IMR-90 (cell line): Measurements from ENCODE around the gene DCDC2. TPM values are rescaled to one million over a fixed set of nuclear protein-coding genes. Genes with fewer than 3 reads are reported as not detected.

Experiments used
- ATAC-seq: fragments of 200-7000 bp; cut with Tn5 transposase; 2 replicates; pipeline ENCODE4 v1.9.1; 2020; ENCODE audit warnings: low read depth, mild to moderate bottlenecking, moderate library complexity
- BruUV-seq: library from RNA; stranded (reverse); fragments of 400-500 nt; replicated peaks from 2 replicates; lab custom pipeline; 2021; lab: Mats Ljungman, UMichigan
- CTCF ChIA-PET: fragments of 300-600 bp; formaldehyde crosslinking; extraction: SDS; loops from one replicate; lab custom pipeline; 2021; ENCODE audit warnings: antibody characterized with exemption; lab: Yijun Ruan, JAX
- POLR2A ChIA-PET: fragments of 300-600 bp; sonication (Branson Sonifier 250); formaldehyde crosslinking; loops from one replicate; lab custom pipeline; 2022; ENCODE audit warnings: antibody characterized with exemption; ENCODE audit not compliant: unreplicated experiment; lab: Charles Lee
- DNase-seq: peaks from one replicate; pipeline ENCODE4 v3.0.0; 2013
- H2AFZ ChIP-seq: replicated peaks from 2 replicates; pipeline ENCODE3; 2013; ENCODE audit warnings: low read length, mild to moderate bottlenecking; ENCODE audit not compliant: poor library complexity
- H2AK5ac ChIP-seq: 2 replicates; pipeline ENCODE4 v1.6.1; 2013; ENCODE audit warnings: low read depth, low read length, inconsistent platforms
- H2AK9ac ChIP-seq: replicated peaks from 2 replicates; pipeline ENCODE3; 2013; ENCODE audit warnings: mild to moderate bottlenecking, low read depth, low read length, moderate library complexity; ENCODE audit not compliant: poor library complexity
- H2BK120ac ChIP-seq: 2 replicates; pipeline ENCODE4 v1.6.1; 2013; ENCODE audit warnings: low read depth, low read length, inconsistent platforms
- H2BK15ac ChIP-seq: 3 replicates; pipeline ENCODE4 v1.6.1; 2013; ENCODE audit warnings: low read depth, low read length, inconsistent platforms
- H2BK20ac ChIP-seq: 2 replicates; pipeline ENCODE4 v1.6.1; 2013; ENCODE audit warnings: low read depth, mild to moderate bottlenecking, inconsistent platforms, low read length, moderate library complexity
- H2BK5ac ChIP-seq: 2 replicates; pipeline ENCODE4 v1.6.1; 2013; ENCODE audit warnings: mild to moderate bottlenecking, low read depth, low read length, inconsistent platforms; ENCODE audit not compliant: poor library complexity, severe bottlenecking
- H3K14ac ChIP-seq: replicated peaks from 2 replicates; pipeline ENCODE4 v1.6.1; 2013; ENCODE audit warnings: low read depth, low read length, inconsistent platforms
- H3K18ac ChIP-seq: 2 replicates; pipeline ENCODE4 v1.6.1; 2013; ENCODE audit warnings: low read depth, low read length, control low read depth
- H3K23ac ChIP-seq: 2 replicates; pipeline ENCODE4 v1.6.1; 2013; ENCODE audit warnings: low read depth, low read length, inconsistent platforms
- H3K27ac ChIP-seq: 2 replicates; pipeline ENCODE4 v1.5.1; 2013; ENCODE audit warnings: mild to moderate bottlenecking, control low read depth, low read length; ENCODE audit not compliant: insufficient read depth
- H3K27me3 ChIP-seq: 2 replicates; pipeline ENCODE4 v1.6.1; 2013; ENCODE audit warnings: low read length; ENCODE audit not compliant: control insufficient read depth, insufficient read depth
- H3K36me3 ChIP-seq: 2 replicates; pipeline ENCODE4 v1.6.1; 2013; ENCODE audit warnings: low read length, mixed read lengths; ENCODE audit not compliant: control insufficient read depth, insufficient read depth
- H3K4ac ChIP-seq: 2 replicates; pipeline ENCODE4 v1.6.1; 2013; ENCODE audit warnings: low read depth, low read length, inconsistent platforms
- H3K4me1 ChIP-seq: 2 replicates; pipeline ENCODE4 v1.6.1; 2013; ENCODE audit warnings: low read length, mixed read lengths; ENCODE audit not compliant: control insufficient read depth, insufficient read depth
- H3K4me2 ChIP-seq: 2 replicates; pipeline ENCODE4 v1.6.1; 2013; ENCODE audit warnings: low read depth, mild to moderate bottlenecking, control low read depth, low read length, moderate library complexity
- H3K4me3 ChIP-seq: 2 replicates; pipeline ENCODE4 v1.5.1; 2013; ENCODE audit warnings: low read depth, mild to moderate bottlenecking, control low read depth, low read length, moderate library complexity; ENCODE audit not compliant: insufficient read depth
- H3K56ac ChIP-seq: 2 replicates; pipeline ENCODE4 v1.6.1; 2013; ENCODE audit warnings: low read length, inconsistent platforms; ENCODE audit not compliant: insufficient read depth; ENCODE audit errors: extremely low read depth
- H3K79me1 ChIP-seq, 2 experiments: 2 replicates each; pipeline ENCODE4 v1.6.1; 2013; ENCODE audit warnings: low read length in 2 of 2, inconsistent platforms in 1 of 2, low read depth in 1 of 2
- H3K9ac ChIP-seq: 2 replicates; pipeline ENCODE4 v1.6.1; 2013; ENCODE audit warnings: low read depth, low read length, control low read depth
- H3K9me1 ChIP-seq: 2 replicates; pipeline ENCODE4 v1.6.1; 2013; ENCODE audit warnings: low read length, inconsistent platforms; ENCODE audit not compliant: insufficient read depth
- H3K9me3 ChIP-seq: 2 replicates; pipeline ENCODE4 v1.6.1; 2013; ENCODE audit warnings: low read length; ENCODE audit not compliant: control insufficient read depth, insufficient read depth
- H4K20me1 ChIP-seq: 2 replicates; pipeline ENCODE4 v1.6.1; 2013; ENCODE audit warnings: low read length, inconsistent platforms; ENCODE audit not compliant: insufficient read depth
- H4K5ac ChIP-seq: 2 replicates; pipeline ENCODE4 v1.6.1; 2013; ENCODE audit warnings: mild to moderate bottlenecking, low read depth, low read length, control low read depth
- H4K8ac ChIP-seq, 2 experiments: 2 replicates each; pipeline ENCODE4 v1.6.1; 2013; ENCODE audit warnings: low read depth in 2 of 2, low read length in 2 of 2, control low read depth in 1 of 2, inconsistent platforms in 1 of 2
- H4K91ac ChIP-seq: 2 replicates; pipeline ENCODE4 v1.6.1; 2013; ENCODE audit warnings: low read depth, low read length, inconsistent platforms; ENCODE audit not compliant: insufficient read depth
- BHLHE40 ChIP-seq: fragments of 150-350 bp; IDR thresholded peaks from 2 replicates; pipeline ENCODE4 v1.6.1; 2016; ENCODE audit warnings: mild to moderate bottlenecking, low read depth, low read length
- CEBPB ChIP-seq: IDR thresholded peaks from 2 replicates; pipeline ENCODE4 v1.6.1; 2012; ENCODE audit warnings: low read depth, low read length, improper control_type of control experiment
- CHD1 ChIP-seq: IDR thresholded peaks from 2 replicates; pipeline ENCODE4 v1.6.1; 2012; ENCODE audit warnings: low read depth, low read length, improper control_type of control experiment
- CTCF ChIP-seq: conservative IDR thresholded peaks from 2 replicates; pipeline ENCODE4 v1.5.1; 2012; ENCODE audit warnings: mild to moderate bottlenecking, low read depth, low read length, improper control_type of control experiment
- ELK1 ChIP-seq: fragments of 150-350 bp; IDR thresholded peaks from 2 replicates; pipeline ENCODE4 v1.6.1; 2016; ENCODE audit warnings: low read depth, mild to moderate bottlenecking, low read length, moderate library complexity, borderline replicate concordance
- FOS ChIP-seq: fragments of 150-350 bp; IDR thresholded peaks from 2 replicates; pipeline ENCODE4 v1.6.1; 2016; ENCODE audit warnings: low read depth, low read length
- MAFK ChIP-seq: IDR thresholded peaks from 2 replicates; pipeline ENCODE4 v1.6.1; 2012; ENCODE audit warnings: low read depth, low read length, improper control_type of control experiment
- MAZ ChIP-seq: IDR thresholded peaks from 2 replicates; pipeline ENCODE4 v1.6.1; 2012; ENCODE audit warnings: low read depth, mild to moderate bottlenecking, low read length, improper control_type of control experiment, moderate library complexity, borderline replicate concordance
- MXI1 ChIP-seq: IDR thresholded peaks from 2 replicates; pipeline ENCODE4 v1.6.1; 2012; ENCODE audit warnings: low read depth, mild to moderate bottlenecking, low read length, moderate library complexity, borderline replicate concordance
- NFE2L2 ChIP-seq: fragments of 150-350 bp; IDR thresholded peaks from 2 replicates; pipeline ENCODE4 v1.6.1; 2016; ENCODE audit warnings: low read depth, mild to moderate bottlenecking, low read length
- POLR2A ChIP-seq: IDR thresholded peaks from 2 replicates; pipeline ENCODE4 v1.6.1; 2012; ENCODE audit warnings: mild to moderate bottlenecking, low read depth, low read length
- RAD21 ChIP-seq: IDR thresholded peaks from 2 replicates; pipeline ENCODE4 v1.6.1; 2012; ENCODE audit warnings: low read length, improper control_type of control experiment
- RCOR1 ChIP-seq: IDR thresholded peaks from 2 replicates; pipeline ENCODE4 v1.6.1; 2012; ENCODE audit warnings: mild to moderate bottlenecking, low read length, improper control_type of control experiment; ENCODE audit not compliant: insufficient replicate concordance
- RFX5 ChIP-seq: IDR thresholded peaks from 2 replicates; pipeline ENCODE4 v1.8.0; 2012; ENCODE audit warnings: low read depth, mild to moderate bottlenecking, low read length, moderate library complexity
- SMC3 ChIP-seq: fragments of 150-350 bp; IDR thresholded peaks from 2 replicates; pipeline ENCODE4 v1.6.1; 2016; ENCODE audit warnings: low read depth, mild to moderate bottlenecking, antibody characterized with exemption, low read length, moderate library complexity
- USF2 ChIP-seq: fragments of 150-350 bp; IDR thresholded peaks from 2 replicates; pipeline ENCODE4 v1.6.1; 2017; ENCODE audit warnings: mild to moderate bottlenecking, antibody characterized with exemption, low read length, low read depth
- WGBS, 2 experiments: methylation state at CpG; one replicate each; pipeline versions ENCODE4 v1.1.5 to v1.1.7; 2013; ENCODE audit warnings: missing lambda C conversion rate in 2 of 2; ENCODE audit not compliant: insufficient read length in 1 of 2; ENCODE audit errors: extremely low coverage in 2 of 2; 5-methylcytosine and 5-hydroxymethylcytosine counted together
- dilution Hi-C: fragments of 300-500 bp; cut with HindIII; formaldehyde crosslinking; loops from one replicate; pipeline ENCODE4 v1.14.3; 2018; ENCODE audit warnings: low sequenced_read_pairs; ENCODE audit not compliant: unreplicated experiment
- in situ Hi-C: fragments of 300-500 bp; cut with MboI; formaldehyde crosslinking; loops from 3 replicates; pipeline ENCODE4 v1.14.3; 2019; ENCODE audit warnings: low sequenced_read_pairs, inconsistent platforms, mixed read lengths
- intact Hi-C: fragments of 100-400 bp; cut with micrococcal nuclease; formaldehyde crosslinking; loops from 2 replicates; pipeline ENCODE4 v1.10.0; 2022
- polyA plus RNA-seq, 3 experiments: library from polyadenylated mRNA; depleted of rRNA; stranded (reverse); fragments of >200 nt; gene quantifications; 2 replicates each; pipeline ENCODE4 v1.2.3, GENCODE V29; 2012; ENCODE audit warnings: low replicate concordance in 1 of 3
- total RNA-seq: library from RNA; depleted of rRNA; stranded (reverse); fragments of >200 nt; gene quantifications from 2 replicates; pipeline ENCODE4 v1.2.3, GENCODE V29; 2012

DCDC2 gene
- total and polyA plus RNA-seq, 2 of the 4 experiments (the other 2 are of a cell fraction), result not detected

- H3K18ac ChIP-seq, result no peak overlapping the region
- intact Hi-C loops, result no loop called here
- no peak overlapping the region for H2AK9ac ChIP-seq
- no TSS peak for BruUV-seq
- ATAC-seq (no peak), DNase-seq (no peak)
- no peak overlapping the region for H2BK15ac ChIP-seq
- dilution Hi-C loops, result no loop called here
- peaks cover 2% of the 10 kb centered on the region; the same call in 1 of the 2 replicates for H3K9me3 ChIP-seq
- no peak overlapping the region for H4K91ac ChIP-seq
- H2AK5ac ChIP-seq, result no peak overlapping the region
- H3K4ac ChIP-seq, result no peak overlapping the region
- H3K56ac ChIP-seq, result no peak overlapping the region
- TF ChIP-seq POLR2A, result no peak
- no peak for TF ChIP-seq RCOR1
- TF ChIP-seq MAFK, result no peak
- no peak for TF ChIP-seq SMC3
- no peak for TF ChIP-seq CTCF
- no peak for TF ChIP-seq MAZ
- TF ChIP-seq NFE2L2, result no peak
- no peak for TF ChIP-seq FOS
- TF ChIP-seq USF2, result no peak
- no peak for TF ChIP-seq BHLHE40
- TF ChIP-seq CHD1, result no peak
- no peak for TF ChIP-seq ELK1
- TF ChIP-seq MXI1, result no peak
- no peak for TF ChIP-seq CEBPB
- TF ChIP-seq RFX5, result no peak
- TF ChIP-seq RAD21, result no peak
- no peak overlapping the region for H3K4me3 ChIP-seq
- H2BK5ac ChIP-seq, result no peak overlapping the region
- no peaks in the 10 kb centered on the region for H3K9me1 ChIP-seq
- H3K23ac ChIP-seq, result no peak overlapping the region
- no CpG with 5 or more reads among the region's 2 CpGs for WGBS, 2 experiments
- in situ Hi-C loops, result no loop called here
- no peak overlapping the region for H2AFZ ChIP-seq
- no peaks in the 10 kb centered on the region for H4K20me1 ChIP-seq
- H3K9ac ChIP-seq, result no peak overlapping the region
- H3K4me1 ChIP-seq, result no peaks in the 10 kb centered on the region
- H4K8ac ChIP-seq, result no peak overlapping the region
- H2BK120ac ChIP-seq, result no peak overlapping the region
- no peak overlapping the region for H3K4me2 ChIP-seq
- no peak overlapping the region for H3K27ac ChIP-seq
- no peaks in the 10 kb centered on the region for H3K27me3 ChIP-seq
- no peak overlapping the region for H4K5ac ChIP-seq
- H3K79me1 ChIP-seq, result no peaks in the 10 kb centered on the region
- no peak overlapping the region for H2BK20ac ChIP-seq
- CTCF ChIA-PET, result no interaction called here
- H3K36me3 ChIP-seq, result no peaks in the 10 kb centered on the region
- H3K14ac ChIP-seq, result no peak overlapping the region
- POLR2A ChIA-PET, result no interaction called here
These were observed 166.5 kb downstream of the DCDC2 start for GRCh38 chr6:24191346-24191745.
